ENCODE data around the gene ACTC1.
A peak's percentile ranks its signal among the peaks of the same experiment; 100 is the strongest.

The ACTC1 gene

GRCh38 chr15:34759347-34759746 lies 36.0 kb downstream of the ACTC1 start:
- no peak for DNase-seq (ENCODE audit: low read depth, low spot score)

DNA sequence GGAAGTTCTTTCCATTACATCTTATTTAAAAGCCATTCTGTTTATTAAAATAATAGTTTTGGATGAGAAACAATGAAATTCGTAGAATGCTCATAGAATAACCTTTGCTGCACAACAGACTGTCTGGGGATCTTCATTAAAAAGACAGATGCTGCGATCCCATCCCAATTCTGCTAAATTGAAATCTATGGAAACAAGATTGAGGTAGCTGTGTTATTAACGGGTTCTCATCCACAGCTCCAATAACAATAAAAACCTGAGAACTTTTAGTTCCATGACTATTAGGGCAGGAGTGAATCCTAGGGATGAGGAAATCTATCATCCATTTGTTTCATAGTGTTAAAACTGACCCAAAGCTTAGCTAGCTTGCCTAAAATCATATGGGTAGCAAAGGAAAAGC lies 38.1 kb downstream of the ACTC1 start:
- DNase-seq (ENCODE audit: low read depth, low spot score) = no peak

DNA sequence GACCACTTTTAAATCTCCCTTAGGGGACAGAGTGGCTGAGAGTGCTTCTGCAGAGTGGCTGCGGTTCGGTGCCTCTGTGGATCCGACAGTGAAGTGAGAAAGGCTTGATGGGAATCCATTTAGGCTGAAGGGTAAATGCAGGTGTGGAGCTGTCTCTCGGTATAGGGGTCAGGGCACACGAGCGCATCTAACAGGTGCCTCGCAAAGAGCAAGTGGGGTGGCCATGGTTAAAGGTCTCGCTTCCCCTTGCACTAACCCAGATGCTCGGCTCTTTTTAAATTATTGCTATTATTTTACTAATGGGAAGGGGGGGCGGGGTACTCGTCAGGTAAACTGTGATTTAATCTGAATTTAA lies 40.0 kb downstream of the ACTC1 start:
- no peak for DNase-seq (ENCODE audit: low read depth, low spot score)

- peak; percentile 9 for DNase-seq (ENCODE audit: low read depth, low spot score)
Measured at GRCh38 chr15:34754674-34755418, 40.5 kb downstream of the ACTC1 start, which contains the start of gene GJD2. TSS of gene GJD2 (minus strand) at chr15:34754998. CDS start at chr15:34754488, 510 bp downstream.

GRCh38 chr15:34754171-34754601 lies 41.2 kb downstream of the ACTC1 start:
- DNase-seq (ENCODE audit: low read depth, low spot score) = no peak

GRCh38 chr15:34753236-34753894 lies 42.0 kb downstream of the ACTC1 start:
- DNase-seq (ENCODE audit: low read depth, low spot score) = peak; percentile 59

- DNase-seq (ENCODE audit: low read depth, low spot score) = no peak
Measured at GRCh38 chr15:34749691-34750090, 45.7 kb downstream of the ACTC1 start.
